Measurements from ENCODE around the gene RBM45.

Gene RBM45

DNA sequence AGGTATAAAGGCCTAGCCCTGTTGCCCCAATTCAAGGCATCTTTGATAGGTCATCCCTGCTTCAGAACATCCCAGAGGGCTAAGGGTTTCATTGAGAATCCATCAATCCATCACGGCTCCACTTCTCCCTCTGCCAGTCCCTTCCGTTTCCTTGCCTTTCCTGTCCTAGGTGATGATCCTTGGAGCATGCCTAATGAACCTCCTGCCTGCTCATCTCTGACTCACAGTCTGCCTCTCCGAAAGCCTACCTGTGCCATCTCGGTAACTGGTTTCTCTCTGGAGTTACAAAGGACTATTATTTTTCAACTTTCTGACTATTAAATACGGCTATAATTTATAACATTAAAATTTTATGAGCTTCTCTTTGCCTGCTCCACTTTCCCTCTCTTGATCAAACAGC, 45.3 kb downstream of the RBM45 start:
- no peaks in the 10 kb centered on the region for H3K27me3 ChIP-seq (ENCODE audit: control insufficient read depth, insufficient read depth, low read length, poor library complexity, severe bottlenecking)
- no peak overlapping the region for H3K27ac ChIP-seq (ENCODE audit: insufficient read depth, low read depth, low read length, poor library complexity, severe bottlenecking)
- no peaks in the 10 kb centered on the region for H3K36me3 ChIP-seq (ENCODE audit: control insufficient read depth, insufficient read depth, low read length)
- no peaks in the 10 kb centered on the region for H3K9me3 ChIP-seq (ENCODE audit: control insufficient read depth, low read length)
- H3K4me3 ChIP-seq (ENCODE audit: insufficient read depth, low read depth, low read length) = no peak overlapping the region
- 92 to 94% methylated on average over 4 to 5 of the region's 5 CpGs for WGBS, 2 experiments
- H3K4me1 ChIP-seq (ENCODE audit: control insufficient read depth, insufficient read depth, low read length) = no peaks in the 10 kb centered on the region

- Histone ChIP-seq H3K9me3 (ENCODE audit: control insufficient read depth, low read length) (no peaks in the 10 kb centered on the region), H3K36me3 (ENCODE audit: control insufficient read depth, insufficient read depth, low read length) (no peaks in the 10 kb centered on the region), H3K27me3 (ENCODE audit: control insufficient read depth, insufficient read depth, low read length, poor library complexity, severe bottlenecking) (no peaks in the 10 kb centered on the region), H3K27ac (ENCODE audit: insufficient read depth, low read depth, low read length, poor library complexity, severe bottlenecking) (no peak overlapping the region), H3K4me1 (ENCODE audit: control insufficient read depth, insufficient read depth, low read length) (no peaks in the 10 kb centered on the region), H3K4me3 (ENCODE audit: insufficient read depth, low read depth, low read length) (no peak overlapping the region)
- WGBS, 2 experiments = 90 to 95% methylated on average over 1 of the region's 1 CpG
These were observed 47.7 kb downstream of the RBM45 start for GRCh38 chr2:178159966-178160365.

- no peak overlapping the region for H3K27ac ChIP-seq (ENCODE audit: insufficient read depth, low read depth, low read length, poor library complexity, severe bottlenecking)
- H3K27me3 ChIP-seq (ENCODE audit: control insufficient read depth, insufficient read depth, low read length, poor library complexity, severe bottlenecking) = no peaks in the 10 kb centered on the region
- WGBS, 2 experiments = 100% methylated on average over 1 of the region's 1 CpG; no CpG with 5 or more reads in 1 of the 2 experiments
- no peaks in the 10 kb centered on the region for H3K36me3 ChIP-seq (ENCODE audit: control insufficient read depth, insufficient read depth, low read length)
- no peaks in the 10 kb centered on the region for H3K4me1 ChIP-seq (ENCODE audit: control insufficient read depth, insufficient read depth, low read length)
- no peak overlapping the region for H3K4me3 ChIP-seq (ENCODE audit: insufficient read depth, low read depth, low read length)
- no peaks in the 10 kb centered on the region for H3K9me3 ChIP-seq (ENCODE audit: control insufficient read depth, low read length)
These were observed 48.4 kb downstream of the RBM45 start for GRCh38 chr2:178160601-178161000.

- Histone ChIP-seq H3K27me3 (ENCODE audit: control insufficient read depth, insufficient read depth, low read length, poor library complexity, severe bottlenecking) (no peaks in the 10 kb centered on the region), H3K27ac (ENCODE audit: insufficient read depth, low read depth, low read length, poor library complexity, severe bottlenecking) (no peak overlapping the region), H3K4me1 (ENCODE audit: control insufficient read depth, insufficient read depth, low read length) (no peaks in the 10 kb centered on the region), H3K36me3 (ENCODE audit: control insufficient read depth, insufficient read depth, low read length) (no peaks in the 10 kb centered on the region), H3K4me3 (ENCODE audit: insufficient read depth, low read depth, low read length) (no peak overlapping the region), H3K9me3 (ENCODE audit: control insufficient read depth, low read length) (no peaks in the 10 kb centered on the region)
- 78 to 81% methylated on average over 4 of the region's 4 CpGs for WGBS, 2 experiments
These were observed 51.2 kb downstream of the RBM45 start for GRCh38 chr2:178163395-178163794.

DNA sequence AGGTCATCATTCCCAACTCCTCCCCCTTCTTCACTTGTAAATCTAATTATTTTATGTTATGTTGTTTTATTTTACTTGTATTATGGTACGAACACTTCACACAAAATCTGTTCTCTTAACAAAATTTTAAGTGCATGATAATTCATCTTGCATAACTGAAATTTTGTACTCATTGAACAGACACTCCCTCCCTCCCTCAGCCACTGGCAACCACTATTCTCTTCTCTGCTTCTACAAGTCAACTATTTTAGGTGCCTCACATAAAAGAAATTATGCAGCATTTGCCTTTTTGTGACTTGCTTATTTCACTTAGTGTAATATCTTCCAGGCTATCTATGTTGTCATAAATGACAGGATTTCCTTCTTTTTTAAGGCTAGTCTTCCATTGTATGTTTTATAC, 51.7 kb downstream of the RBM45 start:
- Histone ChIP-seq H3K4me1 (ENCODE audit: control insufficient read depth, insufficient read depth, low read length) (no peaks in the 10 kb centered on the region), H3K27me3 (ENCODE audit: control insufficient read depth, insufficient read depth, low read length, poor library complexity, severe bottlenecking) (no peaks in the 10 kb centered on the region), H3K9me3 (ENCODE audit: control insufficient read depth, low read length) (no peaks in the 10 kb centered on the region), H3K27ac (ENCODE audit: insufficient read depth, low read depth, low read length, poor library complexity, severe bottlenecking) (no peak overlapping the region), H3K4me3 (ENCODE audit: insufficient read depth, low read depth, low read length) (no peak overlapping the region), H3K36me3 (ENCODE audit: control insufficient read depth, insufficient read depth, low read length) (no peaks in the 10 kb centered on the region)
- 89% methylated on average over 1 of the region's 1 CpG; no CpG with 5 or more reads in 1 of the 2 experiments for WGBS, 2 experiments

- no peaks in the 10 kb centered on the region for H3K27me3 ChIP-seq (ENCODE audit: control insufficient read depth, insufficient read depth, low read length, poor library complexity, severe bottlenecking)
- H3K9me3 ChIP-seq (ENCODE audit: control insufficient read depth, low read length) = no peaks in the 10 kb centered on the region
- H3K4me3 ChIP-seq (ENCODE audit: insufficient read depth, low read depth, low read length) = no peak overlapping the region
- H3K4me1 ChIP-seq (ENCODE audit: control insufficient read depth, insufficient read depth, low read length) = no peaks in the 10 kb centered on the region
- H3K27ac ChIP-seq (ENCODE audit: insufficient read depth, low read depth, low read length, poor library complexity, severe bottlenecking) = no peak overlapping the region
- 100% methylated on average over 1 of the region's 1 CpG; no CpG with 5 or more reads in 1 of the 2 experiments for WGBS, 2 experiments
- no peaks in the 10 kb centered on the region for H3K36me3 ChIP-seq (ENCODE audit: control insufficient read depth, insufficient read depth, low read length)
These were observed 61.4 kb downstream of the RBM45 start for GRCh38 chr2:178173657-178174056.

DNA sequence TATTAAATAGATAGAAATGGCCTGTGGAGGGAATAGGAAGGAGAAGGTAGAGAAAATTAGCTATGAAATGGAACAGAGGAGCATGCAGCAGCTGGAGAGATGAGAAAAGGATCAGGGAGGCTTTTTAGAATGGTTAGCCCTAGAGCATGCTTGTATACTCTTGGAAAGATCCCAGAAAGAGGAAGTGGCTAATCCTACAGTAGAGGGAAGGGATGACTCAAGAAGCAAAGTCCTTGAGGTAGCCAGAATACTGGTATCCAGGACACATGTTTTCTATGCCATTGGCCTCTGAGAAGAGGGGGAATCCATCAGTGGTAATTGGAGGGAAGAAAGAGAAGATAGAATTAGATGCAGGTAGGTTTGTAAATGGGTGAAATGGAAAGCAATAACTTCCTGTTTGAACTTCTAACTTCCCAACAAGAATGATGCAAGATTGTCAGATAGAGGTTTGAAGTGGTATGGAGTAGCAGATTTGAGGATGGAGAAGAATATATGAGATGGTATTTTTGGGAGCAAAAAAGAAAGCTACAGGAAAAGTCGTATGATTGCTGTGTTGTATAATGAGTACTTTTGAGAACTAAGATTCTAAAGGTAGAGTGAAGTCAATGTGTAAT, 64.9 kb downstream of the RBM45 start:
- H3K4me1 ChIP-seq (ENCODE audit: control insufficient read depth, insufficient read depth, low read length) = no peaks in the 10 kb centered on the region
- no peaks in the 10 kb centered on the region for H3K9me3 ChIP-seq (ENCODE audit: control insufficient read depth, low read length)
- H3K4me3 ChIP-seq (ENCODE audit: insufficient read depth, low read depth, low read length) = no peak overlapping the region
- H3K36me3 ChIP-seq (ENCODE audit: control insufficient read depth, insufficient read depth, low read length) = no peaks in the 10 kb centered on the region
- H3K27ac ChIP-seq (ENCODE audit: insufficient read depth, low read depth, low read length, poor library complexity, severe bottlenecking) = no peak overlapping the region
- WGBS, 2 experiments = 87 to 91% methylated on average over 1 of the region's 1 CpG
- H3K27me3 ChIP-seq (ENCODE audit: control insufficient read depth, insufficient read depth, low read length, poor library complexity, severe bottlenecking) = no peaks in the 10 kb centered on the region
